Tibial artery (tissue), 4 donors: Measurements from ENCODE around the gene BEST1.
A peak's percentile ranks its signal among the peaks of the same experiment; 100 is the strongest.

Experiments
- DNase-seq, 2 donors: peaks; one replicate each; pipeline ENCODE4 v3.0.0-alpha.2; 2019
- H3K27ac ChIP-seq, 2 donors: fragments of 200-600 bp; sonication (generic) in 1 of 2; 1 replicate in 1 of 2; 2 replicates in 1 of 2; pipeline ENCODE4 v1.5.1; 2018 to 2019; ENCODE audit warnings: mild to moderate bottlenecking in 1 of 2
- H3K27me3 ChIP-seq, 2 donors: fragments of 200-600 bp; sonication (generic) in 1 of 2; one replicate each; pipeline versions ENCODE4 v1.5.1 to v1.6.0; 2016 to 2019
- H3K36me3 ChIP-seq, 3 donors: fragments of 200-600 bp; sonication (generic) in 2 of 3; one replicate each; pipeline ENCODE4 v1.5.1; 2016 to 2019; ENCODE audit warnings: mild to moderate bottlenecking in 2 of 3
- H3K4me1 ChIP-seq, 4 donors: fragments of 200-600 bp; sonication (generic) in 2 of 4; 1 replicate in 3 of 4; 2 replicates in 1 of 4; pipeline ENCODE4 v1.5.1; 2016 to 2019
- H3K4me3 ChIP-seq, 2 donors: fragments of 200-600 bp; sonication (generic) in 1 of 2; 1 replicate in 1 of 2; 2 replicates in 1 of 2; pipeline ENCODE4 v1.5.1; 2018 to 2019; ENCODE audit warnings: mild to moderate bottlenecking in 2 of 2
- H3K9me3 ChIP-seq, 3 donors: fragments of 200-600 bp; sonication (generic) in 1 of 3; one replicate each; pipeline ENCODE4 v1.5.1; 2016 to 2019
- intact Hi-C: fragments of 100-400 bp; cut with DNase I; formaldehyde crosslinking; loops from one replicate; pipeline ENCODE4 v1.15.0; 2023; ENCODE audit warnings: low total_unique reads
- TF ChIP-seq, protein P1 (sequence below), 2 experiments: fragments of 200-600 bp in 1 of 2; fragments of 450-650 bp in 1 of 2; IDR thresholded peaks; one replicate each; pipeline ENCODE4 v1.5.1; 2017 to 2019; ENCODE audit warnings: antibody characterized with exemption in 2 of 2, mild to moderate bottlenecking in 1 of 2, moderate library complexity in 1 of 2

Gene BEST1

GRCh38 chr11:61955422-61956135, 5.4 kb downstream of the BEST1 start:
- Histone ChIP-seq H3K36me3 (peaks cover 0 to 8% (median 0%) of the 10 kb centered on the region in 3 donors), H3K27ac (peak overlapping the region; percentile 56 to 61), H3K4me1 (peaks cover 0 to 17% (median 13%) of the 10 kb centered on the region in 4 donors), H3K4me3 (peak overlapping the region; percentile 42 to 50), H3K27me3 (peaks cover 0 to 11% of the 10 kb centered on the region in 2 donors), H3K9me3 (no peaks in the 10 kb centered on the region)
- TF ChIP-seq, protein P1, sequence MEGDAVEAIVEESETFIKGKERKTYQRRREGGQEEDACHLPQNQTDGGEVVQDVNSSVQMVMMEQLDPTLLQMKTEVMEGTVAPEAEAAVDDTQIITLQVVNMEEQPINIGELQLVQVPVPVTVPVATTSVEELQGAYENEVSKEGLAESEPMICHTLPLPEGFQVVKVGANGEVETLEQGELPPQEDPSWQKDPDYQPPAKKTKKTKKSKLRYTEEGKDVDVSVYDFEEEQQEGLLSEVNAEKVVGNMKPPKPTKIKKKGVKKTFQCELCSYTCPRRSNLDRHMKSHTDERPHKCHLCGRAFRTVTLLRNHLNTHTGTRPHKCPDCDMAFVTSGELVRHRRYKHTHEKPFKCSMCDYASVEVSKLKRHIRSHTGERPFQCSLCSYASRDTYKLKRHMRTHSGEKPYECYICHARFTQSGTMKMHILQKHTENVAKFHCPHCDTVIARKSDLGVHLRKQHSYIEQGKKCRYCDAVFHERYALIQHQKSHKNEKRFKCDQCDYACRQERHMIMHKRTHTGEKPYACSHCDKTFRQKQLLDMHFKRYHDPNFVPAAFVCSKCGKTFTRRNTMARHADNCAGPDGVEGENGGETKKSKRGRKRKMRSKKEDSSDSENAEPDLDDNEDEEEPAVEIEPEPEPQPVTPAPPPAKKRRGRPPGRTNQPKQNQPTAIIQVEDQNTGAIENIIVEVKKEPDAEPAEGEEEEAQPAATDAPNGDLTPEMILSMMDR (IDR thresholded peaks at IDR 0.05) = no peak
- intact Hi-C loops = no loop called here
- peak in 1 of 2 donors; percentile 70 for DNase-seq

DNA sequence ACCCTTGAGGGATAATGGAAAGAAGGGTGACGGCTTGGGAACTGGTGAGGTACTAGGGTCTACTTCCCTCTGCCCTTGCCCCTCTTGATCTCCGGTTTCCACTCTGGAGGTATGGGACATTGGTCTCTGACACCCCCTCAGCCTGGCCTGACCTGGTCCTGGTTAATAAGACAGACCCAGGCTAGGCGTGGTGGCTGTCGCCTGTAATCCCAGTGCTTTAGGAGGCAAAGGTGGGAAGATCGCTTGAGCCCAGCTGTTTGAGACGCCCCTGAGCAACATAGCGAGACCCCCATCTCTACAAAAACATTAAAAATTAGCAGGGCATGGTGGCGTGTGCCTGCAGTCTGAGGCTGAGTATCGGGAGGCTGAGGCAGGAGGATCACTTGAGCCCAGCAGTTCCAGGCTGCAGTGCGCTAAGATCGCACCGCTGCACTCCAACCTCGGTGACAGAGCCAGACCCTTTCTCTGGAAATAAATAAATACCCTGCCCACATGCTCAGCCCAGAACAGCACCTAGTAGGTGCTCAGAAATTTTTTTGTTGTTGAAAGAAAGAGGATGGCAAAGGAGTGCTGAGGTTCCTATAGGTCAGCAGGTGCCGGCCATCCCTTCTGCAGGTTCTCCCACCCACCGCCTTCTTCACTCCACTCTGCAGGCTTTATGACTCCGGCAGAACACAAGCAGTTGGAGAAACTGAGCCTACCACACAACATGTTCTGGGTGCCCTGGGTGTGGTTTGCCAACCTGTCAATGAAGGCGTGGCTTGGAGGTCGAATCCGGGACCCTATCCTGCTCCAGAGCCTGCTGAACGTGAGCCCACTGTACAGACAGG, 6.3 kb downstream of the BEST1 start:
- peak in 1 of 2 donors; percentile 55 for DNase-seq
- peaks cover 0 to 22% (median 15%) of the 10 kb centered on the region in 4 donors for H3K4me1 ChIP-seq
- TF ChIP-seq, protein P1 (IDR thresholded peaks at IDR 0.05) = no peak
- H3K27me3 ChIP-seq = peaks cover 0 to 11% of the 10 kb centered on the region in 2 donors
- peak overlapping the region; percentile 42 to 50 for H3K4me3 ChIP-seq
- intact Hi-C loops = no loop called here
- H3K27ac ChIP-seq = peak overlapping the region; percentile 56 to 61
- H3K36me3 ChIP-seq = peaks cover 0 to 9% (median 0%) of the 10 kb centered on the region in 3 donors
- H3K9me3 ChIP-seq = no peaks in the 10 kb centered on the region

DNA sequence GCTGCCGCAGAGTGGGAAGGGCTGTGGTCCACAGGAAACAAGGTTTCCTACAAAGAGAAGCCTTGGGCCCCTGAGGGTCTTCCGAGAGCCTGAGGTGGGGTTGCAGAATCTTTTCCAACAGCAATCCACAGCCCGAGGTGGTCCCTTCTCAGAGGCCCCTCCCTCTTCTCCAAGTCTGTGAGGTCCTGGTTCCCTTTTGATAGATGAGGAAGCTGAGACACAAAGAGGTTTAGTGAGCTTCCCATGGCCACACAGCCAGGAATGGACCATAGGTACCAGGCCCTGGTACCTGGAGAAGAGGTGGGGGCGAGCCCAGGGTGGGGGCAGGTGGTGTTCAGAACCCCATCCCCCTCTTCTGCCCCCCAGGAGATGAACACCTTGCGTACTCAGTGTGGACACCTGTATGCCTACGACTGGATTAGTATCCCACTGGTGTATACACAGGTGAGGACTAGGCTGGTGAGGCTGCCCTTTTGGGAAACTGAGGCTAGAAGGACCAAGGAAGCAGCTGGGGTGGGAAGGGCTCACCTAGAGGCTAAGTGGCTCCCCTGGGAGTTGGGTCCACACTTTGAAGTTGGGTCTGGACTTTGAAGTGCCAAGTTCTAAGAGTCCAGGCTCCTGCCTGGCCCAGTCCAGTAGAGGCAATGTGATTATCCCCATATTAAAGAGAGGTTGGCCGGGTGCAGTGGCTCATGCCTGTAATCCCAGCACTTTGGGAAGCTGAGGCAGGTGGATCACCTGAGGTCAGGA, 7.0 kb downstream of the BEST1 start:
- DNase-seq = peak in 1 of 2 donors; percentile 52
- Histone ChIP-seq H3K9me3 (no peaks in the 10 kb centered on the region), H3K4me3 (no peak overlapping the region), H3K36me3 (peaks cover 0 to 17% (median 0%) of the 10 kb centered on the region in 3 donors), H3K4me1 (peaks cover 0 to 30% (median 22%) of the 10 kb centered on the region in 4 donors), H3K27me3 (peaks cover 0 to 11% of the 10 kb centered on the region in 2 donors), H3K27ac (no peak overlapping the region)
- TF ChIP-seq, protein P1 (IDR thresholded peaks at IDR 0.05) = no peak
- intact Hi-C loops = no loop called here

DNA sequence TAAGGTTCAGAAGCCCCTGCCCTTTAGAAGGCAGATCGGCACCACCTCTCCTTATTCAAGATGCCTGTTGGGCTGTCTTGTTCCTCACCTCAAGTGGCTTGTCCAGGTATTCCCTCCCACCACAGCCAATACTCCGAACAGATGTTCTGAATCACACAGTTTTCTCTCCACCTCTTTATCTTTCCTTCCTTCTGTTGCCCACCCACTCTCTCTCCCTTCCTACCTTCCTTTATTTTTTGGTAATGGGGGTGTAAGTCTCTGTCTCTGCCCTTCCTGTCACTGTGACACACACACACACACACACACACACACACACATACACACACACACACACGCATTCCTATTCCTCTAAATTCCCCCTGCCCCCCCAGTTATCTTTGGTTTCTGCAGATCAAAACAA, 8.4 kb downstream of the BEST1 start:
- intact Hi-C loops = no loop called here
- Histone ChIP-seq H3K36me3 (peaks cover 6 to 31% (median 11%) of the 10 kb centered on the region in 3 donors), H3K9me3 (no peaks in the 10 kb centered on the region), H3K27ac (no peak overlapping the region), H3K4me3 (no peak overlapping the region), H3K4me1 (peaks cover 0 to 44% (median 35%) of the 10 kb centered on the region in 4 donors), H3K27me3 (peaks cover 0 to 11% of the 10 kb centered on the region in 2 donors)
- TF ChIP-seq, protein P1 (IDR thresholded peaks at IDR 0.05) = no peak
- DNase-seq = no peak

- peaks cover 11 to 36% (median 16%) of the 10 kb centered on the region in 3 donors for H3K36me3 ChIP-seq
- H3K27ac ChIP-seq = no peak overlapping the region
- intact Hi-C loops = no loop called here
- H3K4me1 ChIP-seq = peaks cover 0 to 50% (median 39%) of the 10 kb centered on the region in 4 donors
- no peaks in the 10 kb centered on the region for H3K9me3 ChIP-seq
- TF ChIP-seq, protein P1 (IDR thresholded peaks at IDR 0.05) = no peak
- H3K4me3 ChIP-seq = no peak overlapping the region
- DNase-seq = peak in 1 of 2 donors; percentile 41
- peaks cover 0 to 11% of the 10 kb centered on the region in 2 donors for H3K27me3 ChIP-seq
Observed at GRCh38 chr11:61959114-61959513, 9.0 kb downstream of the BEST1 start.
